HG03457 (cell line): ENCODE data around the gene LMTK3.
"Not testable (repeated sequence)": the region's sequence is repeated elsewhere in the genome, so short reads cannot be mapped to it uniquely, and the experiment has no call there.

Experiments used
- ATAC-seq: cut with Tn5 transposase; IDR thresholded peaks from one replicate; pipeline ENCODE4 v1.9.1; 2021; ENCODE audit warnings: moderate number of reproducible peaks; ENCODE audit not compliant: unreplicated experiment

Gene LMTK3

DNA sequence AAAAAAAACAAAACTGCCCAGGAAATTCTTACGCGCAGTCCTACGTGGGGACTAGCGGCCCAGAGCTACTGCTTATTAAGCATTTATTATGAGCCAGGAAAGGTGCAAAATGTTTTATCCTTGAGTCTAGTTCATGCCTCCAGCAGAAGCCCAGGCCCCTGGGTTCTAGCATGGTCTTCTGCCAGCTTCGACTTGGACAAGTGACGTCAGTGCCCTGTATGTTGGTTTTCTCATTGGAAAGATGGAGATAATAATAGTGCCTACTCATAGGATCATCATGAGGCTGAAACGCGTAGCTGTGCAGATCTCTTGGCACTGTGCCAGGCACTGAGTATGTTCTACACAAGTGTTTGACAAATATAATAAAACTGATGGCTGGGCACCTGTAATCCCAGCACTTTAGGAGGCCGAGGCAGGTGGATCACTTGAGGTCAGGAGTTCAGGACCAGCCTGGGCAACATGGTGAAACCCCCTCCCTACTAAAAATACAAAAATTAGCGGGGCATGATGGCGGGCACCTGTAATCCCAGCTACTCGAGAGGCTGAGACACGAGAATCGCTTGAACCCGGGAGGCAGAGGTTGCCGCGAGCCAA is 28.0 kb upstream of the LMTK3 start:
- no peak for ATAC-seq

GRCh38 chr19:48538057-48538456 is 26.4 kb upstream of the LMTK3 start:
- not testable (repeated sequence) for ATAC-seq

- no peak for ATAC-seq
These were observed 25.9 kb upstream of the LMTK3 start for GRCh38 chr19:48537541-48537940.

GRCh38 chr19:48533770-48534169 is 22.1 kb upstream of the LMTK3 start:
- no peak for ATAC-seq

- no peak for ATAC-seq
These were observed 19.1 kb upstream of the LMTK3 start for GRCh38 chr19:48530770-48531169.

GRCh38 chr19:48530066-48530720 is 18.6 kb upstream of the LMTK3 start:
- ATAC-seq, result no peak

- ATAC-seq, result no peak
These were observed 17.5 kb upstream of the LMTK3 start for GRCh38 chr19:48529156-48529555.

DNA sequence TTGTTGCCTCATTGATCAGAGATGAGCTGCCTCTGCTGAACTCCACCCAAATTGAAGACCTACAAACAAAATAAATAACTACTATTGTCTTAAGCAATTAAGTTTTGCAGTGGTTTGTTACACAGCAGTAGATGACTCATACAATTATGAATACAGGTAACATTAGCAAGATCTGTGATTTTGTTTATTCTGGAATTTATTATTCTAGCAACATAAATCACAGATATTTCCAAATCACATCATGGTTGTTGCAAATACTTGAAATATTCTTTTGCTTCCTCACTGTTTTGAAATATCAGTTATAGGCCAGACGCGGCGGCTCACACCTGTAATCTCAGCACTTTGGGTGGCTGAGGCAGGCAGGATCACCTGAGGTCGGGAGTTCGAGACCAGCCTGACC is 13.1 kb upstream of the LMTK3 start:
- ATAC-seq, result no peak

- ATAC-seq, result no peak
These were observed 12.6 kb upstream of the LMTK3 start for GRCh38 chr19:48524221-48524620.

GRCh38 chr19:48520134-48520533 is 8.5 kb upstream of the LMTK3 start:
- no peak for ATAC-seq

DNA sequence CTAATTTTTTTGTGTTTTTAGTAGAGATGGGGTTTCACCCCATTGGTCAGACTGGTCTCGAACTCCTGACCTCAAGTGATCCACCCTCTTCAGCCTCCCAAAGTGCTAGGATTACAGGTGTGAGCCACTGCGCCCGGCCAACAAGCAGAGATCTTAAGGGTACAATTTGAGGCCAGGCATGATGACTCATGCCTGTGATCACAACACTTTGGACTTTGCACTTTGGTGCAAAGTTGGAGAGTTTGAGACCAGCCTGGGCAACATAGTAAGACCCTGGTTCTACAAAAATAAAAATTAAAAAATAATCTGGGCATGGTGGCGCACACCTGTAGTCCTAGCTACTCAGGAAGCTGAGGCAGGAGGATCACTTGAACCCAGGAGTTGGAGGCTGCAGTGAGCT is 7.8 kb upstream of the LMTK3 start:
- ATAC-seq, result not testable (repeated sequence)

GRCh38 chr19:48518207-48518606 is 6.6 kb upstream of the LMTK3 start:
- ATAC-seq, result no peak

DNA sequence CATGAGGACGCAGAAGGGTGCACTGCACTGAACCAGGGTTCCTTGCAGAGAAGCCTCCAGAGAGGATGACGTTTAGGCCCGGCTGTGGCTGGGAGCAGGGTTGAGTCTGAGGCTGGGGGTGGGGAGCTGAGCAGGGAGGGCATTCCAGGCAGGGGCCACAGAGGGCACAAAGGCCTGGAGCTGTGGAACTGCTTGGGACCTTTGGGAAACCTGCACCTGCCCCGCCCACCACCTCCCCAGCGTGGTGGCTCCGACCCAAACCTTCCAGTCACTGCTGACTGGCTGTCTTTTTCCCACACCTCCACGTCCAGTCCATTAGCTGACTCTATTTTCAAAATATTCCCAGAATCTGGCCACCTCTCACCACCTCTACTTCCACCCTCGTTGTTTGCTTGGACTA is 4.9 kb upstream of the LMTK3 start:
- ATAC-seq, result no peak

DNA sequence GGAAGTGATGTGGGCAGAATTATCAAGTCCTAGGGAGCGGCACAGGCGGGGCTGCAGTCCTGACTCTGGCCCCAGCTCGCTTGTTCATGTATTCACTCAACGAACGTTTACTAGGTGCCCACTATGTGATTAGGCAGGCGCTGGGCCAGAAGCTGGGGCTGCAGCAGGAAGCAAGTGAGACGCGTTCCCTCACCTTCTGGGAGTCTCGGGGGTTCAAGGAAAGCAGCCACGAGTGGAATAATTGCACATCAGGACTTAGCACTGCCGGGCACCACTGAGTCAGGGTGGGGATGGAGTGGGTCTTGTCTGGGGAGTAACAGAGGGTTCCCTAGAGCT is 2.5 kb upstream of the LMTK3 start:
- ATAC-seq, result no peak

DNA sequence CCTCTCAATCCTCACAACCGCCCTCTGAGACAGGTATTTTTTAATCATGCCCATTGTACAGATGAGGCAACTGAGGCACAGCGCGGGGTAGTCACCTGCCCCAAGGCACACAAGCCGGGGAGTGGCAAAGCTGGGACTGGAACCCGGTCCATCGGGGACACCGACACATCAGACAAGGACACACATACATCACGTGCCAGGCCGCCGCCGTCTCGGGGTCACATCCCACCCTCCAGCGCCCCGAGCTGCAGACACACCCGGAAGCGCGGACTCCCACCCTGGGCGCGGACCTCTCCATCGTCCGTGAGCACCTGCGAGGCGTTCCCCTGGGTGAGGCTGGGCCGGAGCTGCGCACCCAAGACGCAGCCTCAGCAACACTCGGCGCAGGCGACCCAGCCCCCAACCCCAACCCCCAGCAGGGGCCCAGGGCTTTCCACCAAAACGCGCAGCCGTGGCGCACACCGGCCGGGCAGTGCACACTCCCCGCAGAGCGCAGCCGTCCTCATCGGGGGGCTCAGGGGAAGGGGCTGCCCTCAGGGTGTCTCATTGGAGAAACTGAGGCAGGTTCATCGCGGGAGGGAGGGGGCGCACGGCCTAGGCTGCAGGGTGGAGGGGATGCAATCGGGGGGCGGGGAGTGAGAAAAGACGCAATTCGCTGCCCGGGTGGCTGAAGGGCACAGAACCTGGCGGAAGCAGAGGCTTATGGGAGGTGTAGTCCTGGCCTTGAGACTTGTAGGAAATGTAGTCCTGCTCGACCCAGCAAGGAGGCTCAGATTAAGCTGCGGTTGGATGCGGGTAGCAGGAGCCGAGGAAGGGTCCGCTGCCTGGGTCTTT is 1.9 kb upstream of the LMTK3 start:
- ATAC-seq, result no peak

- no peak for ATAC-seq
These were observed 1.1 kb upstream of the LMTK3 start for GRCh38 chr19:48512504-48513288.

DNA sequence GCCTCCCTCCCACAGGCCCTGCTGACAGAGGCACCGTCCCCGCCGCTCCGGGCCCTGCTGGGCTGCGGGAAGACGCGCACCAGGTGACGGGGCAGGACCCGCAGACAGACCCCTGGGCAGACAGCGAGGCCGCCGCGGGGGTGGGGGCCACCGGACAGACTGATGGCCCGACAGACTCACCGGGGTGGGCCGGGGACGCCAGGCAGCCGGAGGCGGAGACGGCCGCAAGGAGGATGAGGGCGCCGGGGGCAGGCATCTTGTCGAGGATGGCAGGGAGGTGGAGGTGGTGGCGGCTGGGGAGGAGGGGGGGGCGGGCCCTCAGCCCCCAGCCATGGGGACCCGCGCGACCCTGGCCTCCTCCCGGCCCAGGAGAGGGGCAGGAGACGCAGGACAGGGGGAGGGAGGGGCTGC is 309 bp downstream of the LMTK3 start:
- ATAC-seq, result no peak

GRCh38 chr19:48510421-48511268 is 990 bp downstream of the LMTK3 start:
- ATAC-seq, result no peak

- no peak for ATAC-seq
These were observed 2.0 kb downstream of the LMTK3 start for GRCh38 chr19:48509467-48510194.
